ENCODE results near the gene TLR4.

Gene TLR4

DNA sequence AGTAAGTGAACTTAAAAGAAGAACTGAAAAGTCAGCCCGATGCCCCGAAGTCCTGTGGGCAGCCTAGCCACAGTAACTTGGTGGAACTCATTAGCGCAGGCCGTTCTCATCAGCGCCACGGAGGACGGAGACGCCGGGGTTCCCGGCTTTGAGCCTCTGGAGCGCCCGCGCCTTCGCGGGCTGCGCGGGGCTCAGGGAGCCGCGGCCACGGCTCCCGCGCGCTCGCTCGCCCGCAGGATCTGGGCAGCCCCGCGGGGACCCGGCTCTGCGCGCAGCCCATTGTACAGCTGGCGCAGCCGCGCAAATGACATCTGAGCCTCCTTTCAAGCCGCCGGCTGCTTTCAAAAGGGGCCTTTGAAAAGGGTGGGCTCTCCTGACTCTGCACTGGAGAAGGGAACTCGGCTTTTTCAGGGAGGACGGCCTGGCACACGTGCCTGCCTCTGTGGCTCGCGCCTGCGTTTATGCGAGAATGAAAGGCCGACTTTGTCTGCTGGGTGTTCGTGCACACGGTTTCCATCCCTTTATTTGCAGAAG, 40.7 kb downstream of the TLR4 start:
- DNase-seq (ENCODE audit: low read depth in 3 of 3, low spot score in 1 of 3): no peak

DNA sequence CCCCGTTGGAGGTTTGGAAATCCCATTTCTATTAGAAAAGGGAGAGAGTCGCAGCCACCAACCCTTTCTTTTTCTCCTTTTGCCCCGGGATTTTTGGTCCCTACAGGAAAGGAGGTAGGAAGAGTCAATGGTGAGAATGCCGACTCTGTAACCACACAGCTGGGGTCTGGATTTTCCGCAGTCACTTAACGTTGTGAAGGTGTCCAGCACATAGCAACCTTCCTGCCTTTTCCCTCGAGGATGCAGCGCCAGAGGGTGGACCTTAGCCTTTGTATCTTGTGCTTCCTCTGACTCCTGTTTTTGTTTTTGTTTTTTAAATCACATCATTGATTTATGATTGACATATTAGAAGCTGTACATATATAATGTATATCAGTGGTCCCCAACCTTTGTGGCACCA, 41.4 kb downstream of the TLR4 start:
- no peak for DNase-seq (ENCODE audit: low read depth in 3 of 3, low spot score in 1 of 3)

DNA sequence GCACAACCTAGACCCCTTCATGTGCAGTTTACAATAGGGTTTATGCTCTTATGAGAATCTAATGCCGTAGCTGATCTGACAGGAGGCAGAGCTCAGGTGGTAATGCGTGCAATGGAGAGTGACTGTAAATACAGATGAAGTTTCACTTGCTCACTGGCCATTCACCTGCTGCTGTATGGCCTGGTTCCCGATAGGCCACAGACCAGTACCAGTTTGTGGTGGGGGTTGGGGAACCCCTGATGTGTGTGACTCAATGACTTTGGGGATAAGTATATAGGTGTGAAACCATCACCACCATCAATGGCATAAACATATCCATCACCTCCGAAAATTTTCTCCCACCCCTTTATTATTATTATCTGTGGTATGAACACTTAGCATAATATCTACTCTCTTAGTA, 42.1 kb downstream of the TLR4 start:
- no peak for DNase-seq (ENCODE audit: low read depth in 3 of 3, low spot score in 1 of 3)

DNA sequence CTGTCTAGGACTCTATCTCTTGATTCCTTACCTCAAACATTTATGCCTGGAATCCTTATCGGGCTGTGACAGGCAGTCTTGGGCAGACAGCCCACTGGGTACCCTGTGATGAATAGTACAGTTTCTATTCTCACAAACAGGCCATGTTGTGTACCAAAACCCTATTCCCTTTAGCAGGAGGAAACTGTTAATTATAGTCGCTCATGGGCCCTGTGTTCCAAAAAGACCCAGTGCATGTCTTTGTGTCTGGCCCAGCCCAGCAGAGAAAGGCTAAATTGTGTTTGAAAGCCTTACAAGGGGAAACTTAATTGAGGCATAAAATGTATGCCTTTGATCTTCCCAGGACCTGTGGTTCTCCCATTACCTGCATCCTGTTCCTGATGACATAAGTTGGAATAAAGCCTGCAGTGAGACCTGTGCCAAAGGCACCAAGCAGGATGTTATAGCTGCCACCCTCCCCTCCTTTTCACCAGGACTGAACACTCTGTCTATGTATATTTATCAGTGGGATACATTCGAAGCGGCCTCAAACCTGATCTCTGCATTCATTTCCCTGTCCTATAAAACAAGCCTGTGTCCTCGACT, 43.3 kb downstream of the TLR4 start:
- DNase-seq (ENCODE audit: low read depth in 3 of 3, low spot score in 1 of 3): no peak

DNA sequence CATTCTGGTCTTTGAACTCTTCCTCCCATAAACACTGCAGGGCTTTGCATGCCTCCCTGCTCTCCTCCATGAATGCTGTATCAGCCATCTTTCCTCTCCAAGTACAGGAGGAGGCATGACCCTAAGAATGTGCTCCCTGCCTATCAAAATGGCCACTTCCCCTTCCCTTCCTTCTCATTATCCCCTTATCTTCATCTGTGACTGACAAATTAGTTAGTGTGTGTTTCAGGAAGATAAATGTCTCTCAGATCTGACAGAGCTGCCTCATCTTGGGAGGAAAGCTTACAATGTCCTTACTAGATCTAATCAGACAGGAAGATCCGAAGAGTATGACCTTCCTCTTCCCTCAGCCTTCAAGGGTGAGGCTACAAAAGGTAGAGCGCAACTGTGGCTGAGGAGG, 46.2 kb downstream of the TLR4 start:
- DNase-seq (ENCODE audit: low read depth in 3 of 3, low spot score in 1 of 3): no peak

DNA sequence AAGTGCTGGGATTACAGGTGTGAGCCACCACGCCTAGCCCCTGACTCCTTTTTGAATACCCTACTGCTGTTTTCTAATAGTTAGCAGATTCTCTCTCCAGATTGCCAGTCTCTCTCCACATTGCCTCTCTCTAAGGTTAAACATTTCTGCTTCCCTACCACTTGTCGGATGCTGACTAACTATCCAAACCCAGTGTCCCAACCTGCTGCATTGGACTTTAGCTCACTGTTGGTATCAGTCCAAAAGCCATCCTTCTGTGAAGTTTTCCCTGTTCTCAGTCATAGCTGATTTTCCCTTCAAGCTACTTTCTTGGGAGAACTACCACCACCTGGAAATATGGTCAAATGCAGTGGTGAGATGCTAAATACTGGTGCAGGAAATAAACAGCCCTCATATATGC, 48.7 kb downstream of the TLR4 start:
- no peak for DNase-seq (ENCODE audit: low read depth in 3 of 3, low spot score in 1 of 3)

DNA sequence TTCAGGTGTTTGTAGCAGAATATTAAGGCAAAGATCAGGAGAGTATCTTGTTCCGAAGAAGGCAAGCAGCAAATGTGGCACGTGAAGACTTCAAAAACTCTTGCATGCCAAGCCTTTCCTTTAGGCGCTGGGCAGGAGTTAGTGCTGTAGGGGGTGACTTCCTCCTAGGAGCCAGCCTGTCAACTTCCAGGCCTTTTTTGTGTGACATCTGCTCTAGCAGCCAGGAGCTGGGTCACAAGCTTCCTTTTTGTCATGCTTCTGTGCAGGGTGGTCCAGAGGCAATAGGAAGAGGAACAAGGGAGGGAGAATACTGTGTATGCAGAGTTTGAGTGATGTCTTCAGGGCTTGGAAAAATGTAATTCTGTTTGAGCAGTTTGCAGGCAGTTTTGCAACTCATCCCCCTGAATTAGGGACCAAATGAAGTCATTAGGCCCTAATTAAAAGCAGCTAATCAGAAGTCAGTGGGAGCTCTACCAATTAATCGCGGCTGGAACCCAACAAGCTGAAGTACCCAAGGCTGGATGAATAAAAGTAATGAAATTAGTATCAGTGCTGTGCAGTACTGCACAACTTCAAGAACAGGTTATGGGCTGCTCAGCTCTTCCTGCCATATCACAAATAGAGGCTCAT, 53.5 kb downstream of the TLR4 start:
- no peak for DNase-seq (ENCODE audit: low read depth in 3 of 3, low spot score in 1 of 3)

DNA sequence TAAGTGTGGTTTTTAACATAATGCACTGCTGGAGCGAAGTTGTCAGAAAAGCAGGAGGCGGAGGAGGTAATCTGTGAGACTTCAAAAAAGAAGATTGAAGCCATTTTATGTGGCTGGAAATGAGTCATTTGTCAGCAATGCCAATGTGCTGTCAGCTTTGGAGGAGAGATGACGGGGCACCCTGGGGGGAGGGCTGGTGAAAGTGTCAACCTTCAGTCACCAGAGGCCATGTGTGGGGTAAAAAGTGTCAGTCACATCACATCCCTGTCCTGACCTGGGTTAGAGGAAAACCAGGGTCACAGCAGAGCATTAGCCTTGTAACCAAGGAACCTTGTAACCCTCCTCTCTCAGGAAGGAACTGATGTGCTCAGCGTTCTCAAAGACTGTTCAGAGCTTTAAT, 59.1 kb downstream of the TLR4 start:
- DNase-seq (ENCODE audit: low read depth in 3 of 3, low spot score in 1 of 3): no peak

DNA sequence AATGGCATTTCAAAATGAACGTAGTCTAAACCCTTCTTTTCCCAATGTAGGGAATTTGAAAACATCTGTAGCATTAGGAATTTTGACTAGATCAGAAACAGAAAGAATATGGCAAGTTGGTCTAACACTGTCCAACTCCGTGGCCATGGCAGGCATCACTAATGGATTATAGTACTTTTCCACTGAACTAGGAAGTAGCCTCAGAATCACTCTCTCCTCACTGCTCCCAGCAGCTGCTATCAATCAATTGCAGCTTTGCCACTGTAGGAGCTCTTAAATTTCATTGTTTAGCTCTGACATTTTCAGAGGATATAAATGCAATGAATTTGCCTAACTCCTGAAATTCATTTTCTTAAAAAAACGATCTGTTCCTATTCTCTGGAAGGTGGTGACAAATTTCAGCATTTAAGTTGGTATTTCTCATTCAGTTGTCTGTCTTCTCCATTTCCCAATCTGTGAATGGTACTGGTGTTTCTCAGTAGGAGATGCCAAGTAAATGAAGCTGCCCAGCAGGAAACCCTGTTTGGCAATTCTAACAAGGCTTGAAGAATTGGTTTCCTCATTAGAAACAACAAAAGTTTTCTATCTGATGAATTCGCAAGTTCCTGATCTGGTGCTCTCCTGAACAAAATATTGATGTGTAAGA, 64.7 kb downstream of the TLR4 start:
- DNase-seq (ENCODE audit: low read depth in 3 of 3, low spot score in 1 of 3): no peak

DNA sequence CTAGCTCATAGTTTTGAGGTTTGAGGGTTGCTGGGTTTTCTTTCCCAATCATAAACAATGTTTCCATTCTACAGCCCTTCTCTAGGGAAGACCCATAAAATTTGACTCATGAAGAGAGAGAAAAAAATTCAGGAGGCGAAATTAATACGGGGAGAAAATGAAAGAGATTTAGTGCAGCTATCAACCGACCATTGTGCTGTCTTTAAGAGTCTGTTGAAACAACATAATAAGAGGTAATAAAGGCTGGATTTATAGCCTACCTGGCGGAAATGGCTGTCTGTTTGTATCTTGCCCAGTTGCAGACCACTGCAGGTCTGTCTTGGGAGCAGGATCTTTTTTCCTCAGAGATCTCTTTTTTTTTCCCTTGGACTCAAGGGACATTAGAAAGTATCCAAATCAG, 66.9 kb downstream of the TLR4 start:
- no peak for DNase-seq (ENCODE audit: low read depth in 3 of 3, low spot score in 1 of 3)

DNA sequence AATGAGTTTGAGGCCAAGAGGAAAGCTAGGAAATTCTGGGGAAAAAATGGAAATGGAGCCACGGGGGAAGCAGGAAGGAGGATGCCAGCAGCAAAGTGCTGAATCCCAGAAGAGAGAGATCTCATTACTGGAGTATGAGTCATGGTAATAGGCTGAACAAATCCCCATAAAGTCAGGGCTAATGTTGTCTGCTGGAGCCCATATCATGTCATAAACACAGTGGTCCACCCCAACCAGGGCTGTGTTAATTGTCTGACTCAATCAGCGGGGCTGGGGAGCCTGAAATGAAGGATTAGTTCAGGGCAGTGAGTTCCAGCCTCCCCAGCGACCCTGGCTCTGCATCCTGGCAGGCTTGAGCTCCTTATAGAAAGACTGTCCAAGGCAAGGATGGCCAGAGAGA, 68.8 kb downstream of the TLR4 start:
- no peak for DNase-seq (ENCODE audit: low read depth in 3 of 3, low spot score in 1 of 3)
